ENCODE data around the gene HLA-B. TPM values are rescaled to one million over a fixed set of nuclear protein-coding genes. Genes with fewer than 3 reads are reported as not detected.

HLA-B gene
- total and polyA plus RNA-seq, 2 donors from 2014 or later, result 1,348 to 1,532 TPM

- Histone ChIP-seq H3K36me3 (ENCODE audit: control insufficient read depth in 2 of 3, insufficient read depth in 3 of 3, low read length in 3 of 3) (peaks cover 0 to 6% (median 3%) of the 10 kb centered on the region in 3 donors), H3K4me1 (ENCODE audit: control insufficient read depth in 2 of 3, insufficient read depth in 2 of 3, low read depth in 1 of 3, low read length in 3 of 3) (peaks cover 0 to 12% (median 0%) of the 10 kb centered on the region in 3 donors), H3K27me3 (ENCODE audit: control insufficient read depth, insufficient read depth, low read length) (peaks cover 3% of the 10 kb centered on the region), H3K9me3 (ENCODE audit: control insufficient read depth in 2 of 3, insufficient read depth in 1 of 3, low read length in 3 of 3) (no peaks in the 10 kb centered on the region), H3K27ac (ENCODE audit: low read depth in 2 of 2, low read length in 2 of 2) (no peak overlapping the region), H3K4me3 (ENCODE audit: low read length in 3 of 3) (no peak overlapping the region), H3K9ac (ENCODE audit: low read length in 3 of 3) (no peak overlapping the region)
- intact Hi-C loops (cut with DNase I), result no loop called here
- DNase-seq (no peak), FAIRE-seq (no peak)
- no peak for TF ChIP-seq CTCF (IDR thresholded peaks at IDR 0.05; ENCODE audit: borderline replicate concordance, extremely low read depth, insufficient read depth)
Observed at GRCh38 chr6:31352310-31352682, 4.7 kb downstream of the HLA-B start.

GRCh38 chr6:31351401-31352309 is 5.3 kb downstream of the HLA-B start:
- Histone ChIP-seq H3K27me3 (ENCODE audit: control insufficient read depth, insufficient read depth, low read length) (peaks cover 3% of the 10 kb centered on the region), H3K4me3 (ENCODE audit: low read length in 3 of 3) (no peak overlapping the region), H3K4me1 (ENCODE audit: control insufficient read depth in 2 of 3, insufficient read depth in 2 of 3, low read depth in 1 of 3, low read length in 3 of 3) (peaks cover 0 to 12% (median 0%) of the 10 kb centered on the region in 3 donors), H3K9me3 (ENCODE audit: control insufficient read depth in 2 of 3, insufficient read depth in 1 of 3, low read length in 3 of 3) (no peaks in the 10 kb centered on the region), H3K36me3 (ENCODE audit: control insufficient read depth in 2 of 3, insufficient read depth in 3 of 3, low read length in 3 of 3) (peaks cover 0 to 6% (median 3%) of the 10 kb centered on the region in 3 donors), H3K9ac (ENCODE audit: low read length in 3 of 3) (no peak overlapping the region), H3K27ac (ENCODE audit: low read depth in 2 of 2, low read length in 2 of 2) (no peak overlapping the region)
- FAIRE-seq (no peak), DNase-seq (no peak)
- no peak for TF ChIP-seq CTCF (IDR thresholded peaks at IDR 0.05; ENCODE audit: borderline replicate concordance, extremely low read depth, insufficient read depth)
- intact Hi-C loops (cut with DNase I), result no loop called here

- Histone ChIP-seq H3K36me3 (ENCODE audit: control insufficient read depth in 2 of 3, insufficient read depth in 3 of 3, low read length in 3 of 3) (peaks cover 0 to 6% (median 3%) of the 10 kb centered on the region in 3 donors), H3K27ac (ENCODE audit: low read depth in 2 of 2, low read length in 2 of 2) (no peak overlapping the region), H3K9me3 (ENCODE audit: control insufficient read depth in 2 of 3, insufficient read depth in 1 of 3, low read length in 3 of 3) (no peaks in the 10 kb centered on the region), H3K4me1 (ENCODE audit: control insufficient read depth in 2 of 3, insufficient read depth in 2 of 3, low read depth in 1 of 3, low read length in 3 of 3) (peaks cover 0 to 12% (median 0%) of the 10 kb centered on the region in 3 donors), H3K9ac (ENCODE audit: low read length in 3 of 3) (no peak overlapping the region), H3K27me3 (ENCODE audit: control insufficient read depth, insufficient read depth, low read length) (peaks cover 3% of the 10 kb centered on the region), H3K4me3 (ENCODE audit: low read length in 3 of 3) (no peak overlapping the region)
- TF ChIP-seq CTCF (IDR thresholded peaks at IDR 0.05; ENCODE audit: borderline replicate concordance, extremely low read depth, insufficient read depth), result no peak
- DNase-seq, result no peak
- FAIRE-seq, result no peak
- intact Hi-C loops (cut with DNase I), result no loop called here
Observed at GRCh38 chr6:31351033-31351380, 6.0 kb downstream of the HLA-B start.

Measured in kidney (tissue), 14 donors.